Mesenchymal stem cell (in vitro differentiated cells and primary cell): ENCODE data around the gene TMEM37.

Experiments
- DNase-seq: peaks from one replicate; pipeline ENCODE4 v3.0.0-alpha.2; 2013
- H2AFZ ChIP-seq: one replicate; pipeline ENCODE4 v1.6.1; 2013; ENCODE audit warnings: low read depth, mild to moderate bottlenecking, control low read depth, inconsistent platforms, low read length, moderate library complexity
- H2AK5ac ChIP-seq: 2 replicates; pipeline ENCODE4 v1.6.1; 2013; ENCODE audit warnings: low read length, moderate library complexity, mild to moderate bottlenecking, inconsistent platforms; ENCODE audit not compliant: severe bottlenecking
- H2BK120ac ChIP-seq: one replicate; pipeline ENCODE4 v1.6.1; 2013; ENCODE audit warnings: low read depth, mild to moderate bottlenecking, inconsistent platforms, low read length, moderate library complexity
- H2BK12ac ChIP-seq, 2 experiments: one replicate each; pipeline ENCODE4 v1.6.1; 2013; ENCODE audit warnings: inconsistent platforms in 2 of 2, low read length in 2 of 2, mild to moderate bottlenecking in 2 of 2, moderate library complexity in 2 of 2, control low read depth in 1 of 2
- H2BK15ac ChIP-seq: one replicate; pipeline ENCODE4 v1.6.1; 2013; ENCODE audit warnings: mild to moderate bottlenecking, low read depth, inconsistent platforms; ENCODE audit not compliant: poor library complexity, severe bottlenecking
- H2BK5ac ChIP-seq: 2 replicates; pipeline ENCODE4 v1.6.1; 2013; ENCODE audit warnings: low read depth, mild to moderate bottlenecking, low read length, control low read depth, inconsistent platforms; ENCODE audit not compliant: poor library complexity, severe bottlenecking
- H3K14ac ChIP-seq, 2 experiments: one replicate each; pipeline ENCODE4 v1.6.1; 2013; ENCODE audit warnings: inconsistent platforms in 2 of 2, low read length in 2 of 2, control low read depth in 1 of 2, mild to moderate bottlenecking in 1 of 2, moderate library complexity in 1 of 2
- H3K18ac ChIP-seq, 2 experiments: one replicate each; pipeline ENCODE4 v1.6.1; 2013; ENCODE audit warnings: inconsistent platforms in 2 of 2, low read length in 2 of 2, control low read depth in 1 of 2, low read depth in 1 of 2, mild to moderate bottlenecking in 1 of 2
- H3K23ac ChIP-seq, 2 experiments: one replicate each; pipeline ENCODE4 v1.6.1; 2013; ENCODE audit warnings: inconsistent platforms in 2 of 2, low read length in 2 of 2, mild to moderate bottlenecking in 2 of 2, moderate library complexity in 2 of 2, control low read depth in 1 of 2
- H3K27ac ChIP-seq: 2 replicates; pipeline ENCODE4 v1.5.1; 2013; ENCODE audit warnings: mild to moderate bottlenecking, moderate library complexity, low read length, control low read depth, inconsistent platforms; ENCODE audit not compliant: poor library complexity, severe bottlenecking
- H3K27me3 ChIP-seq, 2 experiments: 2 replicates each; pipeline versions ENCODE4 v1.6.1 to v1.7.0; 2013; ENCODE audit warnings: low read length in 2 of 2, mild to moderate bottlenecking in 2 of 2, moderate library complexity in 2 of 2, control low read depth in 1 of 2, inconsistent platforms in 1 of 2; ENCODE audit not compliant: control insufficient read depth in 1 of 2, insufficient read depth in 1 of 2
- H3K36me3 ChIP-seq, 2 experiments: 2 replicates each; pipeline versions ENCODE4 v1.6.1 to v1.7.0; 2013; ENCODE audit warnings: low read length in 2 of 2, control low read depth in 1 of 2, inconsistent platforms in 1 of 2, low read depth in 1 of 2, mild to moderate bottlenecking in 1 of 2; ENCODE audit not compliant: insufficient read depth in 2 of 2, control insufficient read depth in 1 of 2
- H3K4ac ChIP-seq, 2 experiments: one replicate each; pipeline ENCODE4 v1.6.1; 2013; ENCODE audit warnings: inconsistent platforms in 2 of 2, low read length in 2 of 2, mild to moderate bottlenecking in 2 of 2, moderate library complexity in 2 of 2, control low read depth in 1 of 2, low read depth in 1 of 2
- H3K4me1 ChIP-seq: 2 replicates; pipeline ENCODE4 v1.6.1; 2013; ENCODE audit warnings: low read depth, low read length, control low read depth; ENCODE audit not compliant: control insufficient read depth, insufficient read depth
- H3K4me2 ChIP-seq: 2 replicates; pipeline ENCODE4 v1.6.1; 2013; ENCODE audit warnings: low read length, mild to moderate bottlenecking, inconsistent platforms; ENCODE audit not compliant: poor library complexity, severe bottlenecking
- H3K4me3 ChIP-seq, 2 experiments: 2 replicates each; pipeline versions ENCODE4 v1.5.1 to v1.7.0; 2013; ENCODE audit warnings: low read length in 2 of 2, mild to moderate bottlenecking in 2 of 2, control low read depth in 1 of 2, low read depth in 1 of 2; ENCODE audit not compliant: insufficient read depth in 1 of 2
- H3K79me1 ChIP-seq: replicated peaks from 2 replicates; pipeline ENCODE4 v1.6.1; 2013; ENCODE audit warnings: mild to moderate bottlenecking, control low read depth, low read length, inconsistent platforms; ENCODE audit not compliant: poor library complexity, severe bottlenecking
- H3K9ac ChIP-seq: 2 replicates; pipeline ENCODE4 v1.7.0; 2013; ENCODE audit warnings: mild to moderate bottlenecking, low read length, moderate library complexity
- H3K9me3 ChIP-seq: 2 replicates; pipeline ENCODE4 v1.7.0; 2013; ENCODE audit warnings: mild to moderate bottlenecking, low read length; ENCODE audit not compliant: control insufficient read depth
- H4K8ac ChIP-seq: one replicate; pipeline ENCODE4 v1.6.1; 2013; ENCODE audit warnings: inconsistent platforms, mild to moderate bottlenecking, low read length, moderate library complexity
- H4K91ac ChIP-seq: one replicate; pipeline ENCODE4 v1.6.1; 2013; ENCODE audit warnings: mild to moderate bottlenecking, low read length, inconsistent platforms
- WGBS: methylation state at CpG from one replicate; pipeline ENCODE4 v1.1.7; 2013; ENCODE audit warnings: mixed read lengths; 5-methylcytosine and 5-hydroxymethylcytosine counted together

Gene TMEM37

GRCh38 chr2:119453972-119454593, 22.4 kb downstream of the TMEM37 start:
- H3K27ac ChIP-seq = no peak overlapping the region
- H3K23ac ChIP-seq = no peak overlapping the region
- no peak overlapping the region for H2BK12ac ChIP-seq
- H4K91ac ChIP-seq = no peak overlapping the region
- H3K4me2 ChIP-seq = no peak overlapping the region
- no peak overlapping the region for H3K4ac ChIP-seq
- H2AK5ac ChIP-seq = no peak overlapping the region
- H2AFZ ChIP-seq = no peak overlapping the region
- WGBS = 78% methylated on average over 9 of the region's 12 CpGs
- H3K4me3 ChIP-seq = no peak overlapping the region
- no peak for DNase-seq
- H3K9me3 ChIP-seq = no peaks in the 10 kb centered on the region
- no peak overlapping the region for H3K14ac ChIP-seq
- H3K4me1 ChIP-seq = peaks cover 4% of the 10 kb centered on the region
- no peak overlapping the region for H3K9ac ChIP-seq
- no peak overlapping the region for H2BK15ac ChIP-seq
- H2BK5ac ChIP-seq = no peak overlapping the region
- H3K18ac ChIP-seq = no peak overlapping the region
- no peak overlapping the region for H2BK120ac ChIP-seq
- H3K27me3 ChIP-seq = peaks cover 17 to 48% of the 10 kb centered on the region in 2 experiments
- H3K79me1 ChIP-seq = no peaks in the 10 kb centered on the region
- H4K8ac ChIP-seq = no peak overlapping the region
- no peaks in the 10 kb centered on the region for H3K36me3 ChIP-seq

DNA sequence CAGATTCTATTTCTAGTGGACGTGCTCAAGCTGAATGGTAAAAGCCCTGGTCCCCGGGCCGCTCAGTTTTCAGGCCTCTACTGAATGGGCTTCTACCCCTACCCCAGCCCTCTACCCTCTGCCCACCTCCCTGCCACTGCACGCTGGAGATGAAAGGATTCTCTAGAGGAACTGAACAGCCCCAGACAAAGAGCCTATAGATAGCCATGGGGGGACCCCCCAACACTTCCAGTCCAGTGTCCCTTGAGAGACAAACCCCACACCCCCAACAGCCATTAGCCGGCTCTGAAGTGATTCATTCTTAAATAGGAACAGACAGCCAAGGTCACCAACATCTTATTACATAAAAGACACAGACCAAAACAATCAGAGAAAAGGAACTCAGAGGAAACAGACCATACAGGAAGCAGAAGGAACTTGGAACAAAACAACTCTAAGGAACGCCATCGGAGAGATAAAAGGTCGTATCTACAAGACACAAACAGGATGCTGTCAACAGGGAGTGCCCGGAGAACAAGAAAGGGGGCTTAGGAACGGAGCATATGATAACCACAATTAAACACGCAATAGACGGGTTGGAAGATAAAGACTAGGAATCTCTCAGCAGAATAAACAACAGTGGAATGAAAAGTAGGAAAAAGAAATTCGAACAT, 23.5 kb downstream of the TMEM37 start:
- Histone ChIP-seq H3K4me1 (peaks cover 2% of the 10 kb centered on the region), H2BK15ac (no peak overlapping the region), H3K23ac (no peak overlapping the region), H3K4ac (no peak overlapping the region), H2BK12ac (no peak overlapping the region), H2BK120ac (no peak overlapping the region), H3K4me2 (no peak overlapping the region), H3K18ac (no peak overlapping the region), H3K9me3 (no peaks in the 10 kb centered on the region), H3K9ac (no peak overlapping the region), H2BK5ac (no peak overlapping the region), H3K14ac (no peak overlapping the region), H2AK5ac (no peak overlapping the region), H4K8ac (no peak overlapping the region), H3K36me3 (no peaks in the 10 kb centered on the region), H2AFZ (no peak overlapping the region), H3K4me3 (no peak overlapping the region), H3K27ac (no peak overlapping the region), H3K27me3 (peaks cover 17 to 48% of the 10 kb centered on the region in 2 experiments), H4K91ac (no peak overlapping the region), H3K79me1 (no peaks in the 10 kb centered on the region)
- no peak for DNase-seq
- 56% methylated on average over 13 of the region's 13 CpGs for WGBS

- Histone ChIP-seq H3K4me2 (no peak overlapping the region), H3K4ac (no peak overlapping the region), H3K27me3 (peaks cover 3 to 7% of the 10 kb centered on the region in 2 experiments), H2AK5ac (no peak overlapping the region), H3K14ac (no peak overlapping the region), H3K4me3 (no peak overlapping the region), H2BK5ac (no peak overlapping the region), H3K9me3 (no peaks in the 10 kb centered on the region), H2AFZ (no peak overlapping the region), H3K36me3 (no peaks in the 10 kb centered on the region), H3K18ac (no peak overlapping the region), H4K8ac (no peak overlapping the region), H2BK120ac (no peak overlapping the region), H4K91ac (no peak overlapping the region), H2BK12ac (no peak overlapping the region), H3K9ac (no peak overlapping the region), H3K79me1 (no peaks in the 10 kb centered on the region), H3K23ac (no peak overlapping the region), H2BK15ac (no peak overlapping the region), H3K27ac (no peak overlapping the region), H3K4me1 (peaks cover 4% of the 10 kb centered on the region)
- no peak for DNase-seq
- 72% methylated on average over 2 of the region's 2 CpGs for WGBS
Measured at GRCh38 chr2:119460076-119460475, 28.4 kb downstream of the TMEM37 start.

DNA sequence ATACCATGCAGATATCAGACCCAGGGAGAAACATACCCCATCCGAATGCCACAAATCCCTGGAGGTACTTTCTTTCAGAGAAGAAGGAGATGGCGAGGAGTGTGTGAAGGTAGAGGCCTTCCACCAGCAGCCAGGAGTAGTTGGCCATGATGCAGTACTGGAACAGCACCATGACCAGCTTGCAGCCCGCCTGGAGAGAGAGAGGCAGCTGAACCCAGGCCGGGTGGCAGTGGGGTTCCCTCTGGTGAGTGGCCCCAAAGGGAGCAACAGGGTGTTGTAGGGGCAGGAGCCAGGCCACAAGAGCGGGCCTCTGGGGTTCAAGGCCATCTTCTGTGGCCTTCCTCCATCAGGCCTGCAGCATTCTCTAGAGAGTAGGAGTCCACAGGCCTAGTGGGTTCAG, 30.2 kb downstream of the TMEM37 start:
- Histone ChIP-seq H2BK120ac (no peak overlapping the region), H3K9ac (no peak overlapping the region), H3K4ac (no peak overlapping the region), H3K27me3 (peaks cover 0 to 3% of the 10 kb centered on the region in 2 experiments), H2BK15ac (no peak overlapping the region), H3K36me3 (no peaks in the 10 kb centered on the region), H3K27ac (no peak overlapping the region), H3K4me1 (peaks cover 6% of the 10 kb centered on the region), H4K91ac (no peak overlapping the region), H3K4me3 (no peak overlapping the region), H3K14ac (no peak overlapping the region), H2BK12ac (no peak overlapping the region), H2BK5ac (no peak overlapping the region), H3K4me2 (no peak overlapping the region), H3K18ac (no peak overlapping the region), H3K23ac (no peak overlapping the region), H4K8ac (no peak overlapping the region), H2AK5ac (no peak overlapping the region), H3K79me1 (no peaks in the 10 kb centered on the region), H2AFZ (no peak overlapping the region), H3K9me3 (no peaks in the 10 kb centered on the region)
- WGBS = 82% methylated on average over 5 of the region's 5 CpGs
- DNase-seq = no peak
